Measurements from ENCODE around the gene STK32C.
"Not testable (repeated sequence)": the region's sequence is repeated elsewhere in the genome, so short reads cannot be mapped to it uniquely, and the experiment has no call there.

The STK32C gene

DNA sequence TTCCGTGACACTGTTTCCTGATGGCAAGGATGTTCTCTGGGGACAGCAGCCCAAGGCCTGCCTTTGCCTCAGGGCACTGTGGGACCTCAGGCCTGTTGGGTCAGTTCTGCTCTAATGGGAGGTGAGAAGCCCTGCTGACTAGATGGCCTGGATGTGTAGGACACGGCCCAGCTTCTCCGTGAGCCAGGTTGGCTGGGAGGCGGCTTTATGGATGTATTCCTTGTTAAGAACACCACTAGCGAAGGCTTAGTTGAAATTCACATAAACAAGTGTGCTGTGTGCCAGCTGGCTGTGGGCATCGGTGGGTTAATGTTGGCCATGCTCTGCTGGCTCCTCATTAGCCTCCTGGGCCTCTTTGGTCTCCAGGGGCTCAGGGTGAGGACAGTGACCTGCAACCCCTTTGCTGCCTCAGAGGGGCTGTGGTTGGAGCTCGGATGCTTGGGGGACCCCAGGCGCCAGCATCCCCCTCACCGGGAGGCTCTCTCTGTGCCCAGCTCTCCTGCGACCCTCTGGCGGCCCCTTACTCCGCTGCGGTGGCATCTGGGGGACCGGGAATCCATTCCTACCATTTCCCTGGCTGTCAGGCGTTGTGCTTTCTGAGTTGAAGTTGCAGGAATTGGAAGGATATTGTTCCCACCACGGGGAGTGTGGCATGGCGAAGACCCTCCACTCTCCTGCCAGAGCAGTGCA, 143.8 kb downstream of the STK32C start:
- DNase-seq, result no peak

DNA sequence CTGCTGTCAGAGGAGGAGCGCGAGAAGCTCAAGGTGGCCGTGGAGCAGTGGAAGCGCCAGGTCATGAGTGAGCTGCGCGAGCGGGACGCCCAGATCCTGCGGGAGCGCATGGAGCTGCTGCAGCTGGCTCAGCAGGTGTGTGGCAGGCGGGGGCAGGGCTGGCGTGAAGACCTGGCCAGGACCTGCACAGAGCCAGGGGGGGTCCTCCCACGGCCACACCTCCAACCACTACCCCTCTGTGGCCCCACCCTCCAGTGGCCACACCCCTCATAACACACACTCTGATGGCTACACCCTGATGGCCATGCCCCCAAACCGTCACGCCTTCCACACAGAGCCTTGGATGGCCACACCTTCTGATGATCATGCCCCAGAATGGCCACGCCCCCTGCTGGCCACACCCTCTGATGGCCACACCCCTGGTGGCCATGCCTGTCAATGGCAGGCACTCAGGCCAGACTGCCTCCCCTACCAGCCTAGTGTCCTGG, 144.4 kb downstream of the STK32C start:
- DNase-seq, result no peak

DNA sequence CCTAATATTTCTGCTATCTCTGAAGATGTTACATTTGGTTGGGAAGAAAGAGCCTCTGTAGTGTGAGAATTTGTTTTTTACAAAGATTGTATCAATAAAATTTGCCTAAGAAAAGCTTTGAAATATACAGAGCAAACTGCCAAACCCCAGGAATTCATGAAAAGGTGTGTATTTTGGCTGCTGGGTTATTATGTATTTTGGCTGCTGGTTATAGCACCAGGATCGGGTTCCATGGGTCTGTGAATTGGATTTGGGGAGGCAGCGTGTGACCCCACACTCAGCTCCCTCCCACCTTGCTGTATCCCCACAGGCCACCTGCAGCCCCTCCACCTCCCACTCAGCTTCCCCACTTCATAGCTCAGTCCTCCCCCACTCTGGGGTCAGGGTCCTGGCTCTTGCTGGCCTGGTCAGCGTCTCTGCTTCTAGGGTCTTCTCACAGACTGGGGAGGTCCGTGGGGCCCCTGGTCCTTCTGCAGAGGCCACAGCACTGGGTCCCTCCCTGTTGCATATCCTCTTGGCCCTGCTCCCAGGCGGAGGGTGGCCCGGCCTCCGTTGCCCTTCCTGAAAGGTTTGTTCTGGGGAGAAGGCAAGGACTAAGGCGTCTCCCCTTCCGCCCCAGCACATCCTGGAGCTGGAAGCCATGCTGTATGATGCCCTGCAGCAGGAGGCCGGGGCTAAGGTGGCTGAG, 145.0 kb downstream of the STK32C start:
- no peak for DNase-seq

DNA sequence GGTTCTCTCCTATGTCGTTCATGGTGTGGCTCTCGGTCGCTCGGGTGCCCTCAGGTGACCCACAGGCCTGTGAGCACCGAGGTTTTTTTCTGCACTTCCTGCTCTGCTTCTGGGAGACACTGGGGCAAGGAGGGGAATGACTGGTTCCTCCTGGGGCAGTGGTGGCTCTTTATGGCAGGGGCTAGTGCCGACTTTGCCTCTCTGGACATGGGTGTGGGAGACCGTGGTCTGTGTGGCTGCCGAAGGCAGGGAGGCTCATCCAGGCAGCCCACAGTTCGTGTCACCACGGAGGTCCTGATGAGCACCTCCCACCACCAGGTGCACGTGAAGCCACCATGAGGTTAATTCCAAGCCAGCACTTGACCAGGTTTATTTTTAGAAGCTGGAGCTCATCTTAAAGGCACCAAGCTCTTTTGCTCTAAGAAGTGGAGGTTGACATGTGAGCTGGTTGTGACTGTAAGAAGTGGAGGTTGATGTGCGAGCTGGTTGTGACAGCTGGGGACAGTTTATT, 145.7 kb downstream of the STK32C start:
- no peak for DNase-seq

DNA sequence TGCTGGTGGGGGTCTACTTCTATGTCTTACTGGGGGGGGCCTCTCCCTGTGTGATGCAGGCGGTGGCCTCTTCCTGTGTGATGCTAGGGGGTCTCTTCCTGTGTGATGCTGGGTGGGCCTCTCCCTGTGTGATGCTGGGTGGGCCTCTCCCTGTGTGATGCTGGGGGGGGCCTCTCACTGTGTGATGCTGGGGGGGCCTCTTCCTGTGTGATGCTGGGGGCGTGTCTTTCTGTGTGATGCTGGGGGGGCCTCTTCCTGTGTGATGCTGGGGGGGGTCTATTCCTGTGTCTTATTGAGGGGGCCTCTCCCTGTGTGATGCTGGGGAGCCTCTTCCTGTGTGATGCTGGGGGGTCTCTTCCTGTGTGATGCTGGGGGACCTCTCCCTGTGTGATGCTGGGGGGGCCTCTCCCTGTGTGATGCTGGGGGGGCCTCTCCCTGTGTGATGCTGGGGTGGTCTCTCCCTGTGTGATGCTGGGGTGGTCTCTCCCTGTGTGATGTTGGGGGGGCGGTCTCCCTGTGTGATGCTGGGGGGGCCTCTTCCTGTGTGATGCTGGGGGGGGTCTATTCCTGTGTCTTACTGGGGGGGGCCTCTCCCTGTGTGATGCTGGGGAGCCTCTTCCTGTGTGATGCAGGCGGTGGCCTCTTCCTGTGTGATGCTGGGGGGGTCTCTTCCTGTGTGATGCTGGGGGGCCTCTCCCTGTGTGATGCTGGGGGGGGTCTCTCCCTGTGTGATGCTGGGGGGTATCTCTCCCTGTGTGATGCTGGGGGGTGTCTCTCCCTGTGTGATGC, 146.7 kb downstream of the STK32C start:
- DNase-seq, result not testable (repeated sequence)

DNA sequence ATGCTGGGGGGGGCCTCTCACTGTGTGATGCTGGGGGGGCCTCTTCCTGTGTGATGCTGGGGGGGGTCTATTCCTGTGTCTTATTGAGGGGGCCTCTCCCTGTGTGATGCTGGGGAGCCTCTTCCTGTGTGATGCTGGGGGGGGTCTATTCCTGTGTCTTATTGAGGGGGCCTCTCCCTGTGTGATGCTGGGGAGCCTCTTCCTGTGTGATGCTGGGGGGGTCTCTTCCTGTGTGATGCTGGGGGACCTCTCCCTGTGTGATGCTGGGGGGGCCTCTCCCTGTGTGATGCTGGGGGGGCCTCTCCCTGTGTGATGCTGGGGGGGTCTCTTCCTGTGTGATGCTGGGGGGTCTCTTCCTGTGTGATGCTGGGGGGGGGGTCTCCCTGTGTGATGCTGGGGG, 147.5 kb downstream of the STK32C start:
- not testable (repeated sequence) for DNase-seq

DNA sequence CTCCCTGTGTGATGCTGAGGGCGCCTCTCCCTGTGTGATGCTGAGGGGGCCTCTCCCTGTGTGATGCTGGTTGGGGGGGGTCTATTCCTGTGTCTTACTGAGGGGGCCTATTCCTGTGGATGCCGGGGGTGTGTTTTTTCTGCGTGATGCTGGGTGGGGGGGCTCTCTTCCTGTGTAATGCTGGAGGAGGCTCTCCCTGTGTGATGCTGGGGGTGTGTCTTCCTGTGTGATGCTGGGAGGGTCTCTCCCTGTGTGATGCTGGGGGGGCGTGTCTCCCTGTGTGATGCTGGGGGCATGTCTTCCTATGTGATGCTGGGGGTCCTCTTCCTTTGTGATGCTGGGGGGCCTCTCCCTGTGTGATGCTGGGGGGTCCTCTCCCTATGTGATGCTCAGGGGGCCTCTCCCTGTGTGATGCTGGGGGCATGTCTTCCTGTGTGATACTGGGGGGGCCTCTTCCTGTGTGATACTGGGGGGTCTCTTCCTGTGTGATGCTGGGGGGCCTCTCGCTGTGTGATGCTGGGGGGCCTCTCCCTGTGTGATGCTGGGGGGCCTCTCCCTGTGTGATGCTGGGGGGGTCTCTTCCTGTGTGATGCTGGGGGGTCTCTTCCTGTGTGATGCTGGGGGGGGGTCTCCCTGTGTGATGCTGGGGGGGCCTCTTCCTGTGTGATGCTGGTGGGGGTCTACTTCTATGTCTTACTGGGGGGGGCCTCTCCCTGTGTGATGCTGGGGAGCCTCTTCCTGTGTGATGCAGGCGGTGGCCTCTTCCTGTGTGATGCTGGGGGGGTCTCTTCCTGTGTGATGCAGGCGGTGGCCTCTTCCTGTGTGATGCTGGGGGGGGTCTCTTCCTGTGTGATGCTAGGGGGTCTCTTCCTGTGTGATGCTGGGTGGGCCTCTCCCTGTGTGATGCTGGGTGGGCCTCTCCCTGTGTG, 148.2 kb downstream of the STK32C start:
- not testable (repeated sequence) for DNase-seq

DNA sequence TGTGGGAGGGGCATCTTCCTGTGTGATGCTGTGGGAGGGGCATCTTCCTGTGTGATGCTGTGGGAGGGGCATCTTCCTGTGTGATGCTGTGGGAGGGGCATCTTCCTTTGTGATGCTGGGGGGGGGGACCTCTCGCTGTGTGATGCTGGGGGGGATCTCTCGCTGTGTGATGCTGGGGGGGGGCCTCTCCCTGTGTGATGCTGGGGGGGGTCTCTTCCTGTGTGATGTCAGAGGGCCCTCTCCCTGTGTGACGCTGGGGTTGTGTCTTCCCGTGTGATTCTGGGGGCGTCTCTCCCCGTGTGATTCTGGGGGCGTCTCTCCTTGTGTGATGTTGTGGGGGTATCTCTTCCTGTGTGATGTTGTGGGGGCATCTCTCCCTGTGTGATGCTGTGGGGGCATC, 148.9 kb downstream of the STK32C start:
- no peak for DNase-seq

DNA sequence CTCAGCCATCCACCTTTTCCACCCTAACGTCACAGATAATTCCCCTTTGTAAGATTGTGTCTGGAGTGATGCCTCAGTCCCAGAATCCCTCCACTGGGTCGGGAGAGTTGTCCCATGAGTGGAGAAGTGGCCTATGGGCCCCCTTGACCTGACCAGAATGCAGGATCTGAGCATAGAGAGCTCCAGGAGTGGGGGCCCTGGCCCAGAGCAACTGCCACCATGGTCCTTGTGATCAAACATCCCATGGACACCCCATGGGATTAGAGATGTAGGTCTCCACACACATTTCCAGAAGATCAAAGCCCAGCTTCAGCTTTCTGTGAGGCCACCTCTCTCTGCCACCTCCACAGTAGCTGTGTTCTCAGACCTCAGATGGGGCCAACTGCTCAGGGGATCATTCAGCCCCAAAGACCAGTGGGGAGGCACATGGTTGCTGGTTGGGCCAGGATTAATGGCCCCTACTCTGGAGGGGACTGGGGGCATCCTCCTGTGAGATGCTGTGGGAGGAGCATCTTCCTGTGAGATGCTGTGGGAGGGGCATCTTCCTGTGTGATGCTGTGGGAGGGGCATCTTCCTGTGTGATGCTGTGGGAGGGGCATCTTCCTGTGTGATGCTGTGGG, 149.5 kb downstream of the STK32C start:
- no peak for DNase-seq

Measured in NCI-H1694 (cell line).